Limb (tissue), 2 donors: Measurements from ENCODE around the gene EDA.

Experiments
- DNase-seq, 2 donors: peaks; one replicate each; pipeline ENCODE4 v3.0.0-alpha.2; 2016; ENCODE audit errors: extremely low spot score in 2 of 2

Gene EDA

GRCh38 chrX:70062961-70063550 is 447.1 kb downstream of the EDA start:
- no peak for DNase-seq

- DNase-seq, result no peak
Measured at GRCh38 chrX:70066646-70067045, 450.7 kb downstream of the EDA start.

GRCh38 chrX:70079297-70079696 is 463.4 kb downstream of the EDA start:
- DNase-seq, result no peak

GRCh38 chrX:70079870-70080269 is 464.0 kb downstream of the EDA start:
- no peak for DNase-seq

GRCh38 chrX:70082723-70083122 is 466.8 kb downstream of the EDA start:
- no peak for DNase-seq

DNA sequence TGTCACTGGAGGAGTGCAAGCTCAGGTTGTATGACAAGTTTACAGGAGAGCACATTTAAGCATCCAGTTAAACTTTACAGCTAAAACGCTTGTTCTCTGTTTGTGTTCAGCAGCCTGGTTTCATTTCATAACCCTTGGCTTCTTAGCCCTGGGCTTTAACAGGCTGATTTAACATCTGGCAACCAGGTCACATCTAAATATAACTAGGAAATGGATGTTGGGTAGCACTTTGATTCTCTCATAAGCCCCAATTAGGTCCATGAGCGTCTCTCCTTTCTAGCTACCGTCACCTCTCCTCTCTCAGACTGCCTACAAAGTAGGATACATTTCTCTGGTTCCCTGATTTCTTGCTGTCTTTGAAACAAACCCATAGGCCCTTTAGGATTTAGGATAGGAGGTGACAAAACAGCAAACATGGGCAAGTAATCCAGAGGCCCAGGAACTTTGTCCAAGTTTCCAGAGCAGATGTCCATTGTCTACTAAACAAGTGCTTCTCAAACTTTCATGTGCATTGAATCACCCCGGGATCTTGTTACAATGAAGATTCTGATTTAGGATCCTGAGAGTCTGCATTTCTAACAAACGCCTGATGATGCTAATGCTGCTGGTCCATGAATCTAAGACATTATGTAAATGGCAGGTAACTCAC is 468.8 kb downstream of the EDA start:
- no peak for DNase-seq

DNA sequence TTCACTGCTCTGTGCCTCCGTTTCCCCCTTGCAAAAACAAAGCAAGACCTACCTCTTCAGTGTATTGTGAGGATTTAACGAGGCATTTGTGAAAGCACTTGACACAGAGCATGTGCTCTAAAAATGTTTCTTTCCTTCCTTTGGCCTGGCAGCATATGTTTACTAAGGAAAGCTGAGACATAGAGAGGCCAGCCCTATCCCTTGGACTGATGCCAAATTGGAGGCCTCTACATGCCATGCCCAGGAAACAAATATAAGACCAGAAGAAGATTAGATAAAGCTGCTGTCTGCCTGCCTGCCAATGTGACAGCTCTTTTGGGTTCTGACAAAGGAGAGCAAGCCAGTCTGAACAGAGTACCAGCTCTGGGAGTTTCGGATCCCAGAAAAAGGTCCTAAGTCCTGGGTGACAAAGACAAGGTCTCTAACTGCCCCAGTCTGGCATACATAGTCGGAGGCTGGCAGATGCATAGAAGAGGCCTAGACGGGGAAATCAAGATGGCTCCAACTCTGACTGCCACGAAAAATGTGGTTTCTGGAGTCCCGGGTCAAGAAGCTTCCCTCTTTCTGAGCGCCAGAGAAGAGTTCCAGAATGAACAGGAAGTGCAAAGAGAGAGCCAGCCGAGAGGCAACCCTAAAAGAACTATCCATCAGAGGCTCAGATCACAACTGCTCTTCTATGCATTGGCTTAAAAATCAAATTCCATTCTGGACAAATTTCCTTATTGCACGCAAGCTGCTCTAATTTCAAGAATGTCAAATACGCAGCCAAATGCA is 472.1 kb downstream of the EDA start:
- DNase-seq, result peak in 1 of 2 donors; percentile 3

DNA sequence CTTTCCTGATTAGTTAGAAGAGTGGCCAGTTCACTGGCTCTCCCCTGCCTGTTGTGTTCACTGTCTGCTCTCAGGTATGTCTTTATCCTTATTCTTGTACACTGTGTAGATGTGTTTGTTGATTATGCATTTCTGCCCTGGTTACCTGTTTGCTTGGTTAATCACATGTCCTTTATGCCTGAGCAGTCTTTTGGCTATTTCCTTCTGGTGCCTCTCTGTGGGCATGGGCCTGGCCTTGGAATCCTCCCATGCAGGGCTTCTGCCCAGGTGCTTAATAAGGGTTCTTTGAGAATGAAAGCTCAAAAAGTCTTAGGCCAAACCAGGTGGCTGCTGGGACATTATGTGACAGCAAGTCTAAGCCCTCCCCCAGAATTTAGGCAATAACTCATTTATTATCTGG is 472.8 kb downstream of the EDA start:
- no peak for DNase-seq
